Testis (tissue), 2 donors: ENCODE data around the gene RMDN2.

Experiments used
- CTCF ChIP-seq, 3 experiments: fragments of 450-650 bp in 2 of 3; fragments of 200-600 bp in 1 of 3; sonication (generic) in 1 of 3; IDR thresholded peaks; one replicate each; pipeline ENCODE4 v1.5.1; 2016 to 2019; ENCODE audit warnings: antibody characterized with exemption in 3 of 3, mild to moderate bottlenecking in 2 of 3, moderate library complexity in 1 of 3
- POLR2A ChIP-seq: fragments of 450-650 bp; IDR thresholded peaks from one replicate; pipeline ENCODE4 v1.6.1; 2017; ENCODE audit warnings: antibody characterized with exemption, mild to moderate bottlenecking, moderate library complexity

GRCh38 chr2:38057651-38058410, 132.7 kb downstream of the RMDN2 start:
- TF ChIP-seq CTCF (IDR thresholded peaks at IDR 0.05) (no peak), POLR2A (no peak)
